Right lobe of liver (tissue), 4 donors: ENCODE data around the gene ASCC1.

Experiments used
- CTCF ChIP-seq, 4 donors: fragments of 200-600 bp in 3 of 4; fragments of 450-650 bp in 1 of 4; IDR thresholded peaks; one replicate each; pipeline versions ENCODE4 v1.5.1 to v1.8.0; 2016 to 2022; ENCODE audit warnings: antibody characterized with exemption in 4 of 4, mild to moderate bottlenecking in 2 of 4
- POLR2A ChIP-seq: fragments of 450-650 bp; IDR thresholded peaks from one replicate; pipeline ENCODE4 v1.6.1; 2017; ENCODE audit warnings: antibody characterized with exemption, mild to moderate bottlenecking
- donor health status: DM: no; HTN: no; CAD: no.
- donor health status: DM: no; HTN: no; CAD: no.
- donor health status: DM: no; HTN: yes; CAD: no.

GRCh38 chr10:72077275-72077990 lies 138.6 kb downstream of the ASCC1 start:
- no peak for TF ChIP-seq CTCF (IDR thresholded peaks at IDR 0.05)
- TF ChIP-seq POLR2A: no peak
